Muscle layer of colon (tissue), 2 donors: Measurements from ENCODE around the gene NUP58.
"Not testable (repeated sequence)": the region's sequence is repeated elsewhere in the genome, so short reads cannot be mapped to it uniquely, and the experiment has no call there.

ENCODE experiments used
- H3K27ac ChIP-seq: one replicate; pipeline ENCODE4 v1.7.0; 2013; ENCODE audit warnings: low read depth, mild to moderate bottlenecking, low read length, moderate library complexity
- H3K27me3 ChIP-seq, 2 donors: one replicate each; pipeline ENCODE4 v1.7.0; 2013; ENCODE audit warnings: low read length in 2 of 2, mild to moderate bottlenecking in 2 of 2; ENCODE audit not compliant: insufficient read depth in 2 of 2, control insufficient read depth in 1 of 2
- H3K36me3 ChIP-seq: one replicate; pipeline ENCODE4 v1.7.0; 2013; ENCODE audit warnings: mild to moderate bottlenecking, low read length; ENCODE audit not compliant: insufficient read depth
- H3K4me1 ChIP-seq: one replicate; pipeline ENCODE4 v1.7.0; 2013; ENCODE audit warnings: mild to moderate bottlenecking, low read length; ENCODE audit not compliant: insufficient read depth
- H3K4me3 ChIP-seq, 2 donors: one replicate each; pipeline ENCODE4 v1.7.0; 2013; ENCODE audit warnings: low read length in 2 of 2, low read depth in 1 of 2, mild to moderate bottlenecking in 1 of 2, moderate library complexity in 1 of 2
- H3K9ac ChIP-seq: one replicate; pipeline ENCODE4 v1.7.0; 2013; ENCODE audit warnings: low read length
- H3K9me3 ChIP-seq: one replicate; pipeline ENCODE4 v1.7.0; 2013; ENCODE audit warnings: mild to moderate bottlenecking, low read length
- donor health status: abdominal sarcoma.
- donor health status: Adenocarcinoma of cecum.

NUP58 gene

GRCh38 chr13:25310891-25311290 lies 9.5 kb downstream of the NUP58 start:
- Histone ChIP-seq H3K9ac (no peak overlapping the region), H3K27me3 (no peaks in the 10 kb centered on the region), H3K4me3 (no peak overlapping the region), H3K27ac (no peak overlapping the region), H3K9me3 (no peaks in the 10 kb centered on the region), H3K36me3 (peaks cover 41% of the 10 kb centered on the region), H3K4me1 (no peaks in the 10 kb centered on the region)

GRCh38 chr13:25318946-25319345 lies 17.5 kb downstream of the NUP58 start:
- H3K36me3 ChIP-seq: peaks cover 48% of the 10 kb centered on the region

GRCh38 chr13:25319771-25320170 lies 18.3 kb downstream of the NUP58 start:
- H3K27me3 ChIP-seq: no peaks in the 10 kb centered on the region
- no peaks in the 10 kb centered on the region for H3K9me3 ChIP-seq
- no peak overlapping the region for H3K9ac ChIP-seq
- H3K36me3 ChIP-seq: peaks cover 41% of the 10 kb centered on the region
- H3K4me3 ChIP-seq: no peak overlapping the region
- H3K4me1 ChIP-seq: no peaks in the 10 kb centered on the region
- no peak overlapping the region for H3K27ac ChIP-seq

More at GRCh38 chr13:25318946-25319345, 17.5 kb downstream of the NUP58 start:
- not testable (repeated sequence) for H3K4me1 ChIP-seq, H3K4me3 ChIP-seq, H3K27me3 ChIP-seq, H3K9ac ChIP-seq, H3K9me3 ChIP-seq, H3K27ac ChIP-seq

DNA sequence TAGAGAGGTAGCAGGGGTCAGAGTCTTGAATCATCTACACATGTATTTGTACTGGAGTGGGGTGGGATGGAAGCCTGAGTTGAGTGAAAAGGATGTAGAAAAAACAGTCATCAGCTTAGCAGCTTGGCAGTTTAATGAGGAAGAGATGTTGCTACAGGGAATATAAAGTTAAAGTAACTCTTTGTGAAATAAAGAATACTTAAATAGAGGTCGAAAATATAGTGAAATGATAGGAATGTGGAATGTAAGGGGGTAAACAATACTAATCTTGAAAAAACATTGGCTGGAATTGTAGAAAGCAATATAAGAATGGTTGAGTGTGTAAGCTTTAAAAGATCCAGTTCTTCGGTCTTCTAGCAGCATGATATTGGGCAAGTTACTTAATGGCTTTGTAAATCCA lies 22.7 kb downstream of the NUP58 start:
- no peak overlapping the region for H3K4me3 ChIP-seq
- H3K9ac ChIP-seq: no peak overlapping the region
- H3K36me3 ChIP-seq: peaks cover 43% of the 10 kb centered on the region
- no peaks in the 10 kb centered on the region for H3K27me3 ChIP-seq
- H3K9me3 ChIP-seq: no peaks in the 10 kb centered on the region
- H3K4me1 ChIP-seq: no peaks in the 10 kb centered on the region
- H3K27ac ChIP-seq: no peak overlapping the region

DNA sequence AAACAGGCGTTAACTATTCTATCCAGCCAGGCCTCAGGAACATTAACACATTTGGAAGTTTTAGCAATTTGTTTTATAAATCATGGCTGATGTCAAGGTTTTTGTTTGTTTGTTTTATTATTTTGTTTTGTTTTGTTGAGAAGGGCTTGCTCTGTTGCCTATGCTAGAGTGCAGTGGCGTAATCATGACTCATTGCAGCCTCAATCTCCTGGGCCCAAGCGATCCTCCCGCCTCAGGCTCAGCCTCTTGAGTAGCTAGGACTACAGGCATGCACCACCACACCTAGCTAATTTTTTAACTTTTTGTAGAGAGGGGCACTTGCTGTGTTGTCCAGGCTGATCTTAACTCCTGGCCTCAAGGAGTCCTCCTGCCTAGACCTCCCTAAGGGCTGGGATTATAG lies 28.3 kb downstream of the NUP58 start:
- Histone ChIP-seq H3K4me1 (no peaks in the 10 kb centered on the region), H3K4me3 (no peak overlapping the region), H3K36me3 (peaks cover 56% of the 10 kb centered on the region), H3K27ac (no peak overlapping the region), H3K9me3 (no peaks in the 10 kb centered on the region), H3K9ac (no peak overlapping the region), H3K27me3 (no peaks in the 10 kb centered on the region)

DNA sequence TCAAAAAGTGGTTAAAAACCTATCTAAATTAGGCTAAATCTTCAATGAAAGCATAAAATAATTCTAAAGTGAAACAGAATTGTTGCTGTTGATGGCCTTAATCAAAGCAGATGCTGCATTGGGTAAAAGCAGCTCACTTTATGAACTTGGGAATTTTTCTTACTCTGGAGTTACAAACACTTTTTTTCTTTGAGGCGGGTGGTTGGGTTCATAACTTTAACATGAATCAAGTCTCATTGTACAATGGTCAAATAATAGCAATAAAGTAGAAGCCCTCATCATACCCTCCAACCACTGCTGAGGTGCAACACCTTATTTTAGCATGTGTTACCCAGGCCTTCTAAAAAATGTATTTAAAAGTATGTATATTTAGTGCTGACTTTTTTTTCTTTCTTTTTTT lies 29.1 kb downstream of the NUP58 start:
- no peak overlapping the region for H3K9ac ChIP-seq
- H3K36me3 ChIP-seq: peaks cover 56% of the 10 kb centered on the region
- no peak overlapping the region for H3K27ac ChIP-seq
- no peaks in the 10 kb centered on the region for H3K4me1 ChIP-seq
- no peaks in the 10 kb centered on the region for H3K9me3 ChIP-seq
- no peak overlapping the region for H3K4me3 ChIP-seq
- no peaks in the 10 kb centered on the region for H3K27me3 ChIP-seq

DNA sequence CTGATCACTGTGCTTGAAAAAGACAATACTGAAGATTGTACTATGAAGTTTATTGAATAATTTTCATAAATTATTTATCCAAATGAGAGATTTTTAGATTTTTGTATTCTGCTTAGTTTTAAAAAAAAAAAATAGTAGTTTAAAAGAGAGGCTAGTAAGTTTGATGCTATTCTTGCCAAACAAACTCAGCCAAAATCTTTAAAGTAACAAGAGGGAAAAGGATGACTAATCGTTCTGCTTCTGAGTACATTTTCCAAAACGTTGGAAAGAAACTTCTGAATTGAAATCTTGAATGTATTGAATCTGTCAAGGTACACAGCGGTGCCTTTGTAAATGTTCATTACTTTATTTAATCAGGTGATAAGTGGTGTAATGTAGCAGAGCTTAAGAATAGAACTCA lies 34.4 kb downstream of the NUP58 start:
- Histone ChIP-seq H3K9ac (no peak overlapping the region), H3K9me3 (no peaks in the 10 kb centered on the region), H3K4me1 (no peaks in the 10 kb centered on the region), H3K36me3 (peaks cover 48% of the 10 kb centered on the region), H3K27me3 (no peaks in the 10 kb centered on the region), H3K27ac (no peak overlapping the region), H3K4me3 (no peak overlapping the region)

- no peaks in the 10 kb centered on the region for H3K27me3 ChIP-seq
- H3K27ac ChIP-seq: no peak overlapping the region
- no peaks in the 10 kb centered on the region for H3K36me3 ChIP-seq
- no peaks in the 10 kb centered on the region for H3K4me1 ChIP-seq
- H3K9me3 ChIP-seq: no peaks in the 10 kb centered on the region
- no peak overlapping the region for H3K4me3 ChIP-seq
- H3K9ac ChIP-seq: no peak overlapping the region
Measured at GRCh38 chr13:25345576-25345975, 44.2 kb downstream of the NUP58 start.

DNA sequence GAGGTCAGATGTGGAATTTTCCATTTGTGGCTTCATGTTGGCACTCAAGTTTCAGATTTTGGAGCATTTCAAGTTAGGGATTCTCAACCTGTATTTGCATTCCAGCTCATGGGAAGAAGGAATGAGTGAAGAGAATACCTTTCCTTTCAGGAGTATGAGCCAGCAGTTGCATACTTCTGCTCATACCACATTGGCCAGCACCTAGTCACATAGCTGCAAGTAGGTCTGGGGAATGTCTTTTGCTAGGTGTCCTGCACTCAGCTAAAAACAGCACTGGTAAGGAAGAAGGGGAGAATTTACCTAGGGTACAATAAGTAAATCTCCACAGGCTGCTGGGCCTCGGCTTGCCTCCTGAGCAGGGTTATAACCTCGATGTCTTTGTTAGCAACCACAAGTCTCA lies 45.7 kb downstream of the NUP58 start:
- Histone ChIP-seq H3K27ac (no peak overlapping the region), H3K9me3 (no peaks in the 10 kb centered on the region), H3K9ac (no peak overlapping the region), H3K27me3 (no peaks in the 10 kb centered on the region), H3K4me1 (no peaks in the 10 kb centered on the region), H3K4me3 (no peak overlapping the region), H3K36me3 (no peaks in the 10 kb centered on the region)

DNA sequence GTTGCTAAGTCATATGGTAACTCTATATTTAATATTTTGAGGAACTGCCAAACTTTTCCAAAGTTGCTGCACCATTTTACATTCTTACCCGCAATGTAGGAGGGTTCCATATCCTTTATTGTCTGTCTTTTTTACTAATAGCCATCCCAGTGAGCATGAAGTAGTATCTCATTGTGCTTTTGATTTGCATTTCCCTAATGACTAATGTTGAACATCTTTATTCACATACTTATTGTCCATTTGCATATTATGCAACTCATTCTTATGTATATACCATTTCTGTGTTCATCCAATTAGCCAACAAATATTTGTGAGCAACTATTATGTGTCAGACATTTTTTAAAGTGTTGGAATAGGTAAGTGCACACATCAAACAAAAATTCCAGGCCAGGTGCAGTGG lies 50.0 kb downstream of the NUP58 start:
- H3K27me3 ChIP-seq: no peaks in the 10 kb centered on the region
- no peak overlapping the region for H3K27ac ChIP-seq
- no peaks in the 10 kb centered on the region for H3K36me3 ChIP-seq
- no peaks in the 10 kb centered on the region for H3K9me3 ChIP-seq
- no peak overlapping the region for H3K4me3 ChIP-seq
- H3K4me1 ChIP-seq: no peaks in the 10 kb centered on the region
- no peak overlapping the region for H3K9ac ChIP-seq

DNA sequence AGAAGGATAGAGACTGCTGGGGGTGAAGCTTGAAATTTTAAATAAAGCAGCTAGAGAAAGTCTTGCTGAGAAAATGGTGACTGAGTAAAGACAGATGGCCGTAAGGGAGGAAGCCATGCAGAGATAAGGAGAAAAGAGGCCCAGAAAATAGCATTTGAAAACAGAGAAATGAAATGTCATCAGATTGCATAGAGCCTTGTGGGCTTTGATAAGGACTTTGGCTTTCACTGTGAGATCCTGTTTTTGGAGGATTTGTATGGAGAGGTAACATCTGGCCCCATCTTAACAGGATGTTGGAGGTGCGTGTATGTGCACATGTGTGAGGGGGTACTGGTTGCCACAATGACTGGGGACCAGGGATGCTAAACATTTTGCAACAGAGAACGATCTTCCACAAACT lies 50.8 kb downstream of the NUP58 start:
- no peaks in the 10 kb centered on the region for H3K36me3 ChIP-seq
- H3K9ac ChIP-seq: no peak overlapping the region

DNA sequence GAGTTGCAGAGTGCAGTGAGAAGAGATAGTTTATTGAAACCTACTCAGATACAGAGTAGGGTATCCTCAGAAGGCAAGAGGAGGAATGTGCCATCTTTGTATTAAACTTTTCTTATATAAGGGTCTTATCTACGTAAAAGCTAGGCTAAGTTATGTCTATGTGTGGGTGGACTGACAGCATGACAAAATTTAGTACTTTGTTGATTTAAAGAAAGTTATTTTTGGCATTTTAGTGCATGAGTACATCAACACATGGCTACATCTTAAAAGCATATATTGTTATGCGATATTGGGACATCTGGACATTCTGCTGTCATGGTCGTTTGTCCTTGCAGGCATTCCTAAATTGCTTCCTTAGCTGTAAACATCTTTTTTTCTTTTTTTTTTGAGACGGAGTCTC lies 51.4 kb downstream of the NUP58 start:
- Histone ChIP-seq H3K4me1 (no peaks in the 10 kb centered on the region), H3K9me3 (no peaks in the 10 kb centered on the region), H3K27ac (no peak overlapping the region), H3K4me3 (no peak overlapping the region), H3K9ac (no peak overlapping the region), H3K27me3 (no peaks in the 10 kb centered on the region), H3K36me3 (no peaks in the 10 kb centered on the region)

More for the DNA sequence above, 50.8 kb downstream of the NUP58 start:
- H3K27me3 ChIP-seq: no peaks in the 10 kb centered on the region
- H3K27ac ChIP-seq: no peak overlapping the region
- no peaks in the 10 kb centered on the region for H3K4me1 ChIP-seq
- H3K4me3 ChIP-seq: no peak overlapping the region
- no peaks in the 10 kb centered on the region for H3K9me3 ChIP-seq
